Smooth muscle cell (in vitro differentiated cells): ENCODE results near the gene C3orf33. TPM values are rescaled to one million over a fixed set of nuclear protein-coding genes. Genes with fewer than 3 reads are reported as not detected.

Experiments used
- DNase-seq: peaks from one replicate; lab custom pipeline; 2025; ENCODE audit not compliant: unreplicated experiment; lab: John Stamatoyannopoulos, UW
- H2AFZ ChIP-seq: fragments of 200-600 bp; sonication (generic); 2 replicates; pipeline ENCODE4 v1.6.0; 2016; ENCODE audit warnings: antibody characterized with exemption, low read depth, mild to moderate bottlenecking
- H3F3A ChIP-seq: fragments of 200-600 bp; sonication (generic); 2 replicates; pipeline ENCODE4 v1.6.0; 2017; ENCODE audit warnings: antibody characterized with exemption, low read depth
- H3K27ac ChIP-seq: fragments of 200-600 bp; sonication (generic); 2 replicates; pipeline ENCODE4 v1.5.1; 2016; ENCODE audit warnings: low read depth, mild to moderate bottlenecking
- H3K27me3 ChIP-seq: fragments of 200-600 bp; sonication (generic); 2 replicates; pipeline ENCODE4 v1.6.1; 2016; ENCODE audit warnings: low read depth, mild to moderate bottlenecking
- H3K36me3 ChIP-seq: fragments of 200-600 bp; sonication (generic); 2 replicates; pipeline ENCODE4 v1.5.1; 2016; ENCODE audit warnings: low read depth
- H3K4me1 ChIP-seq: fragments of 200-600 bp; sonication (generic); 2 replicates; pipeline ENCODE4 v1.5.1; 2016; ENCODE audit warnings: low read depth
- H3K4me2 ChIP-seq: fragments of 200-600 bp; sonication (generic); 2 replicates; pipeline ENCODE4 v1.6.0; 2016; ENCODE audit warnings: mild to moderate bottlenecking
- H3K4me3 ChIP-seq: fragments of 200-600 bp; sonication (generic); 2 replicates; pipeline ENCODE4 v1.5.1; 2016; ENCODE audit warnings: mild to moderate bottlenecking
- H3K79me2 ChIP-seq: fragments of 200-600 bp; sonication (generic); 2 replicates; pipeline ENCODE4 v1.6.0; 2016; ENCODE audit warnings: low read depth, mild to moderate bottlenecking
- H3K9ac ChIP-seq: fragments of 200-600 bp; sonication (generic); 2 replicates; pipeline ENCODE4 v1.6.0; 2016; ENCODE audit warnings: low read depth
- H3K9me3 ChIP-seq: fragments of 200-600 bp; sonication (generic); replicated peaks from 2 replicates; pipeline ENCODE4 v1.5.1; 2016; ENCODE audit warnings: low read depth
- H4K20me1 ChIP-seq: fragments of 200-600 bp; sonication (generic); 2 replicates; pipeline ENCODE4 v1.6.0; 2016; ENCODE audit warnings: low read depth
- CTCF ChIP-seq: fragments of 200-600 bp; sonication (generic); IDR thresholded peaks from 2 replicates; pipeline ENCODE4 v1.5.1; 2017; ENCODE audit warnings: borderline replicate concordance, mild to moderate bottlenecking, antibody characterized with exemption; ENCODE audit not compliant: insufficient read depth, poor library complexity, severe bottlenecking
- WGBS: methylation state at CpG from one replicate; pipeline ENCODE4 v1.1.7; 2016; ENCODE audit warnings: low lambda C conversion rate; 5-methylcytosine and 5-hydroxymethylcytosine counted together
- polyA plus RNA-seq: library from polyadenylated mRNA; unstranded; fragments of >200 nt; fragmentation: Nextera tagmentation; extraction: Ambion mirVana; gene quantifications from 2 replicates; pipeline ENCODE4 v1.2.1, GENCODE V29; 2016
- total RNA-seq: library from RNA; depleted of rRNA; stranded (reverse); fragments of >200 nt; gene quantifications from 2 replicates; pipeline ENCODE4 v1.2.3, GENCODE V29; 2014

The C3orf33 gene
- total and polyA plus RNA-seq, 2 experiments from 2014 or later, result 3.4 to 4.3 TPM

- no peak overlapping the region for H3K4me3 ChIP-seq
- WGBS, result 92% methylated on average over 1 of the region's 1 CpG
- no peak overlapping the region for H2AFZ ChIP-seq
- no peak for TF ChIP-seq CTCF
- H3K4me1 ChIP-seq, result no peaks in the 10 kb centered on the region
- no peaks in the 10 kb centered on the region for H3F3A ChIP-seq
- H4K20me1 ChIP-seq, result no peaks in the 10 kb centered on the region
- no peak overlapping the region for H3K4me2 ChIP-seq
- no peak overlapping the region for H3K27ac ChIP-seq
- H3K79me2 ChIP-seq, result no peaks in the 10 kb centered on the region
- peaks cover 5% of the 10 kb centered on the region for H3K9me3 ChIP-seq
- DNase-seq, result no peak
- H3K36me3 ChIP-seq, result no peaks in the 10 kb centered on the region
- no peaks in the 10 kb centered on the region for H3K27me3 ChIP-seq
- no peak overlapping the region for H3K9ac ChIP-seq
These were observed 23.6 kb downstream of the C3orf33 start for GRCh38 chr3:155782390-155782953.

GRCh38 chr3:155780291-155780690, 25.8 kb downstream of the C3orf33 start:
- no peaks in the 10 kb centered on the region for H3K27me3 ChIP-seq
- no peaks in the 10 kb centered on the region for H3F3A ChIP-seq
- DNase-seq, result no peak
- no peak overlapping the region for H3K27ac ChIP-seq
- no peak for TF ChIP-seq CTCF
- peaks cover 5% of the 10 kb centered on the region for H3K9me3 ChIP-seq
- no peaks in the 10 kb centered on the region for H3K36me3 ChIP-seq
- H3K79me2 ChIP-seq, result no peaks in the 10 kb centered on the region
- H4K20me1 ChIP-seq, result no peaks in the 10 kb centered on the region
- no peak overlapping the region for H2AFZ ChIP-seq
- no peak overlapping the region for H3K9ac ChIP-seq
- no peak overlapping the region for H3K4me2 ChIP-seq
- H3K4me1 ChIP-seq, result no peaks in the 10 kb centered on the region
- no peak overlapping the region for H3K4me3 ChIP-seq

GRCh38 chr3:155778462-155778861, 27.6 kb downstream of the C3orf33 start:
- Histone ChIP-seq H3K79me2 (no peaks in the 10 kb centered on the region), H3K9me3 (peaks cover 5% of the 10 kb centered on the region), H4K20me1 (no peaks in the 10 kb centered on the region), H3F3A (no peaks in the 10 kb centered on the region), H3K9ac (no peak overlapping the region), H3K4me1 (no peaks in the 10 kb centered on the region), H2AFZ (no peak overlapping the region), H3K27me3 (no peaks in the 10 kb centered on the region), H3K4me3 (no peak overlapping the region), H3K36me3 (no peaks in the 10 kb centered on the region), H3K27ac (no peak overlapping the region), H3K4me2 (no peak overlapping the region)
- DNase-seq, result no peak
- TF ChIP-seq CTCF, result no peak

GRCh38 chr3:155772801-155773200, 33.3 kb downstream of the C3orf33 start:
- H3K4me2 ChIP-seq, result no peak overlapping the region
- no peak overlapping the region for H2AFZ ChIP-seq
- no peaks in the 10 kb centered on the region for H3K4me1 ChIP-seq
- H3F3A ChIP-seq, result no peaks in the 10 kb centered on the region
- H3K9me3 ChIP-seq, result no peaks in the 10 kb centered on the region
- no peaks in the 10 kb centered on the region for H3K27me3 ChIP-seq
- 91% methylated on average over 1 of the region's 1 CpG for WGBS
- no peak for DNase-seq
- no peak overlapping the region for H3K27ac ChIP-seq
- no peaks in the 10 kb centered on the region for H3K36me3 ChIP-seq
- no peaks in the 10 kb centered on the region for H3K79me2 ChIP-seq
- TF ChIP-seq CTCF, result no peak
- no peaks in the 10 kb centered on the region for H4K20me1 ChIP-seq
- H3K9ac ChIP-seq, result no peak overlapping the region
- no peak overlapping the region for H3K4me3 ChIP-seq
